ENCODE results near the gene SEC22B. TPM values are rescaled to one million over a fixed set of nuclear protein-coding genes. Genes with fewer than 3 reads are reported as not detected.
"Not testable (repeated sequence)": the region's sequence is repeated elsewhere in the genome, so short reads cannot be mapped to it uniquely, and the experiment has no call there.

SEC22B gene
- polyA plus RNA-seq, 1 of the 3 experiments (the other 2 are of a cell fraction) = 15.2 TPM

- DNase-seq; H3K27ac ChIP-seq (ENCODE audit: low read depth in 2 of 2, low read length in 1 of 2); H3K4me2 ChIP-seq; H3K79me2 ChIP-seq (ENCODE audit: insufficient read depth); H3K9ac ChIP-seq; H2AFZ ChIP-seq (ENCODE audit: low read depth); POLR2A ChIA-PET; H3K36me3 ChIP-seq (replicated peaks in 1 of 2; ENCODE audit: control insufficient read depth in 1 of 2, insufficient read depth in 2 of 2, low read length in 1 of 2); H3F3A ChIP-seq (replicated peaks; ENCODE audit: insufficient read depth); H3K4me3 ChIP-seq (ENCODE audit: low read depth in 2 of 2, low read length in 1 of 2); H3K27me3 ChIP-seq (ENCODE audit: insufficient read depth); H4K20me1 ChIP-seq (ENCODE audit: insufficient read depth); H3K9me3 ChIP-seq; H3K9me2 ChIP-seq; CTCF ChIA-PET: not testable (repeated sequence)
- 0% methylated on average over 1 of the region's 1 CpG for WGBS (ENCODE audit: low lambda C conversion rate)
- peaks cover 0 to 13% of the 10 kb centered on the region in 2 experiments; a peak in 1 of 4 replicates for H3K4me1 ChIP-seq (ENCODE audit: control insufficient read depth in 1 of 2, insufficient read depth in 2 of 2, low read depth in 1 of 2, low read length in 1 of 2)
- peak; percentile 34; the same call in 1 of the 2 replicates for TF ChIP-seq RAD21 (IDR thresholded peaks at IDR 0.05; ENCODE audit: low read length)
These were observed 30.5 kb downstream of the SEC22B start for GRCh38 chr1:120145806-120146205.

- CTCF ChIA-PET, POLR2A ChIA-PET, DNase-seq: not testable (repeated sequence)
These were observed 31.7 kb downstream of the SEC22B start for GRCh38 chr1:120144626-120145025.

GRCh38 chr1:120144169-120144568 is 32.2 kb downstream of the SEC22B start:
- Histone ChIP-seq H3K27ac (ENCODE audit: low read depth in 2 of 2, low read length in 1 of 2) (peak overlapping the region in 1 of 2 experiments; percentile 70; a peak in 2 of 4 replicates), H3K4me1 (ENCODE audit: control insufficient read depth in 1 of 2, insufficient read depth in 2 of 2, low read depth in 1 of 2, low read length in 1 of 2) (peaks cover 0 to 13% of the 10 kb centered on the region in 2 experiments; a peak in 1 of 4 replicates), H2AFZ (ENCODE audit: low read depth) (peak overlapping the region; percentile 29; the same call in 1 of the 2 replicates), H3K9ac (peak overlapping the region; percentile 21; the same call in 1 of the 2 replicates)
- POLR2A ChIA-PET; H3K36me3 ChIP-seq (replicated peaks in 1 of 2; ENCODE audit: control insufficient read depth in 1 of 2, insufficient read depth in 2 of 2, low read length in 1 of 2); H3K4me3 ChIP-seq (ENCODE audit: low read depth in 2 of 2, low read length in 1 of 2); H3F3A ChIP-seq (replicated peaks; ENCODE audit: insufficient read depth); H3K9me3 ChIP-seq; H3K4me2 ChIP-seq; DNase-seq; H3K79me2 ChIP-seq (ENCODE audit: insufficient read depth); H3K27me3 ChIP-seq (ENCODE audit: insufficient read depth); CTCF ChIA-PET; H3K9me2 ChIP-seq; H4K20me1 ChIP-seq (ENCODE audit: insufficient read depth): not testable (repeated sequence)
- WGBS (ENCODE audit: low lambda C conversion rate) = 95% methylated on average over 2 of the region's 2 CpGs

More at GRCh38 chr1:120144626-120145025, 31.7 kb downstream of the SEC22B start:
- not testable (repeated sequence) for H3K79me2 ChIP-seq (ENCODE audit: insufficient read depth); H3K9me2 ChIP-seq; H4K20me1 ChIP-seq (ENCODE audit: insufficient read depth); H3K9me3 ChIP-seq; H3K36me3 ChIP-seq (replicated peaks in 1 of 2; ENCODE audit: control insufficient read depth in 1 of 2, insufficient read depth in 2 of 2, low read length in 1 of 2); H3K4me3 ChIP-seq (ENCODE audit: low read depth in 2 of 2, low read length in 1 of 2); H3K27me3 ChIP-seq (ENCODE audit: insufficient read depth); H3F3A ChIP-seq (replicated peaks; ENCODE audit: insufficient read depth); H3K4me2 ChIP-seq
- no CpG with 5 or more reads among the region's 1 CpG for WGBS (ENCODE audit: low lambda C conversion rate)
- peaks cover 0 to 13% of the 10 kb centered on the region in 2 experiments; a peak in 1 of 4 replicates for H3K4me1 ChIP-seq (ENCODE audit: control insufficient read depth in 1 of 2, insufficient read depth in 2 of 2, low read depth in 1 of 2, low read length in 1 of 2)
- peak overlapping the region in 1 of 2 experiments; percentile 70; a peak in 2 of 4 replicates for H3K27ac ChIP-seq (ENCODE audit: low read depth in 2 of 2, low read length in 1 of 2)
- peak overlapping the region; percentile 29; the same call in 1 of the 2 replicates for H2AFZ ChIP-seq (ENCODE audit: low read depth)
- H3K9ac ChIP-seq = peak overlapping the region; percentile 21; the same call in 1 of the 2 replicates

- POLR2A ChIA-PET = not testable (repeated sequence)
These were observed 33.0 kb downstream of the SEC22B start for GRCh38 chr1:120143334-120143733.

More at GRCh38 chr1:120143334-120143733, 33.0 kb downstream of the SEC22B start:
- WGBS (ENCODE audit: low lambda C conversion rate) = 78% methylated on average over 3 of the region's 3 CpGs
- DNase-seq; H3K79me2 ChIP-seq (ENCODE audit: insufficient read depth); H3K36me3 ChIP-seq (replicated peaks in 1 of 2; ENCODE audit: control insufficient read depth in 1 of 2, insufficient read depth in 2 of 2, low read length in 1 of 2); H3K9me2 ChIP-seq; CTCF ChIA-PET; H4K20me1 ChIP-seq (ENCODE audit: insufficient read depth); H3K9me3 ChIP-seq; H3K4me3 ChIP-seq (ENCODE audit: low read depth in 2 of 2, low read length in 1 of 2); H3K27me3 ChIP-seq (ENCODE audit: insufficient read depth); H2AFZ ChIP-seq (ENCODE audit: low read depth); H3F3A ChIP-seq (replicated peaks; ENCODE audit: insufficient read depth): not testable (repeated sequence)
- H3K9ac ChIP-seq = peak overlapping the region; percentile 14; the same call in 1 of the 2 replicates
- H3K4me2 ChIP-seq = peak overlapping the region; percentile 55; the same call in 1 of the 2 replicates
- peaks cover 0 to 13% of the 10 kb centered on the region in 2 experiments; a peak in 1 of 4 replicates for H3K4me1 ChIP-seq (ENCODE audit: control insufficient read depth in 1 of 2, insufficient read depth in 2 of 2, low read depth in 1 of 2, low read length in 1 of 2)
- peak overlapping the region in 1 of 2 experiments; percentile 70; a peak in 2 of 4 replicates for H3K27ac ChIP-seq (ENCODE audit: low read depth in 2 of 2, low read length in 1 of 2)
